Activated T-cell treated with anti-CD3 and anti-CD28 coated beads for 1 hour (primary cell): ENCODE data around the gene UGT2A1.

Experiments
- DNase-seq: peaks from one replicate; pipeline ENCODE4 v3.0.0-alpha.2; 2020; ENCODE audit warnings: low read depth

UGT2A1 gene

GRCh38 chr4:69589884-69590283, 63.2 kb downstream of the UGT2A1 start:
- no peak for DNase-seq

GRCh38 chr4:69584135-69584534, 68.9 kb downstream of the UGT2A1 start:
- DNase-seq, result no peak

GRCh38 chr4:69583543-69583942, 69.5 kb downstream of the UGT2A1 start:
- no peak for DNase-seq

GRCh38 chr4:69577245-69577644, 75.8 kb downstream of the UGT2A1 start:
- no peak for DNase-seq

- DNase-seq, result no peak
Observed at GRCh38 chr4:69576251-69576877, 76.7 kb downstream of the UGT2A1 start.

GRCh38 chr4:69568787-69569186, 84.3 kb downstream of the UGT2A1 start:
- no peak for DNase-seq

GRCh38 chr4:69563424-69563823, 89.6 kb downstream of the UGT2A1 start:
- DNase-seq, result no peak

GRCh38 chr4:69549651-69550050, 103.4 kb downstream of the UGT2A1 start:
- DNase-seq, result no peak

GRCh38 chr4:69546134-69546765, 106.8 kb downstream of the UGT2A1 start:
- no peak for DNase-seq
